H1 (cell line): ENCODE measurements around the gene PDK3.

Experiments used
- CTCF ChIP-seq, 3 experiments: IDR thresholded peaks; 1 replicate in 2 of 3; 2 replicates in 1 of 3; pipeline versions ENCODE4 v1.5.1 to v1.6.1; 2011; ENCODE audit warnings: low read length in 3 of 3, mild to moderate bottlenecking in 3 of 3, inconsistent platforms in 2 of 3, low read depth in 1 of 3, moderate library complexity in 1 of 3; ENCODE audit not compliant: insufficient read depth in 1 of 3; ENCODE audit errors: control extremely low read depth in 1 of 3
- POLR2A ChIP-seq, 2 experiments: IDR thresholded peaks; 1 replicate in 1 of 2; 2 replicates in 1 of 2; pipeline ENCODE4 v1.6.1; 2011; ENCODE audit warnings: low read depth in 2 of 2, low read length in 2 of 2, mild to moderate bottlenecking in 2 of 2; ENCODE audit errors: control extremely low read depth in 1 of 2
- SUZ12 ChIP-seq: fragments of 200-600 bp; sonication (generic); IDR thresholded peaks from 2 replicates; pipeline ENCODE4 v1.6.1; 2012; ENCODE audit warnings: mild to moderate bottlenecking, inconsistent platforms, low read length, moderate library complexity, mixed read lengths

- TF ChIP-seq POLR2A (IDR thresholded peaks at IDR 0.05; ENCODE audit: control extremely low read depth in 1 of 2, low read depth in 2 of 2, low read length in 2 of 2) (no peak), CTCF (IDR thresholded peaks at IDR 0.05; ENCODE audit: control extremely low read depth in 1 of 3, insufficient read depth in 1 of 3, low read depth in 1 of 3, low read length in 3 of 3) (peak in 2 of 3 experiments; percentile 27 to 49; a peak in 2 of 4 replicates), SUZ12 (no peak)
Observed at GRCh38 chrX:24515447-24515846, 50.4 kb downstream of the PDK3 start.
